H1 (cell line): ENCODE data around the gene PRPF39.

Experiments
- CBX5 ChIP-seq: fragments of 300-800, 300-1000 bp; sonication (generic); IDR thresholded peaks from 2 replicates; pipeline ENCODE4 v1.7.1; 2016; ENCODE audit warnings: antibody characterized with exemption, low read length, low read depth
- CTCF ChIP-seq, 3 experiments: IDR thresholded peaks; 1 replicate in 2 of 3; 2 replicates in 1 of 3; pipeline versions ENCODE4 v1.5.1 to v1.6.1; 2011; ENCODE audit warnings: low read length in 3 of 3, mild to moderate bottlenecking in 3 of 3, inconsistent platforms in 2 of 3, low read depth in 1 of 3, moderate library complexity in 1 of 3; ENCODE audit not compliant: insufficient read depth in 1 of 3; ENCODE audit errors: control extremely low read depth in 1 of 3
- POLR2A ChIP-seq, 2 experiments: IDR thresholded peaks; 1 replicate in 1 of 2; 2 replicates in 1 of 2; pipeline ENCODE4 v1.6.1; 2011; ENCODE audit warnings: low read depth in 2 of 2, low read length in 2 of 2, mild to moderate bottlenecking in 2 of 2; ENCODE audit errors: control extremely low read depth in 1 of 2
- SIN3A ChIP-seq, 2 experiments: IDR thresholded peaks in 1 of 2; conservative IDR thresholded peaks in 1 of 2; 2 replicates each; pipeline ENCODE4 v1.6.1; 2011 to 2012; ENCODE audit warnings: low read length in 2 of 2, improper control_type of control experiment in 1 of 2, low read depth in 1 of 2, mild to moderate bottlenecking in 1 of 2

- TF ChIP-seq CTCF (IDR thresholded peaks at IDR 0.05; ENCODE audit: control extremely low read depth in 1 of 3, insufficient read depth in 1 of 3, low read depth in 1 of 3, low read length in 3 of 3), result no peak
- no peak for TF ChIP-seq SIN3A (conservative IDR thresholded peaks at IDR 0.05 in 1 of 2, IDR thresholded peaks at IDR 0.05 in 1 of 2; ENCODE audit: low read depth in 1 of 2, low read length in 2 of 2)
- no peak for TF ChIP-seq CBX5
- TF ChIP-seq POLR2A (IDR thresholded peaks at IDR 0.05; ENCODE audit: control extremely low read depth in 1 of 2, low read depth in 2 of 2, low read length in 2 of 2), result no peak
Measured at GRCh38 chr14:45039390-45039789, 44.5 kb upstream of the PRPF39 start.
